ENCODE data around the gene ATP2C1.

Gene ATP2C1

DNA sequence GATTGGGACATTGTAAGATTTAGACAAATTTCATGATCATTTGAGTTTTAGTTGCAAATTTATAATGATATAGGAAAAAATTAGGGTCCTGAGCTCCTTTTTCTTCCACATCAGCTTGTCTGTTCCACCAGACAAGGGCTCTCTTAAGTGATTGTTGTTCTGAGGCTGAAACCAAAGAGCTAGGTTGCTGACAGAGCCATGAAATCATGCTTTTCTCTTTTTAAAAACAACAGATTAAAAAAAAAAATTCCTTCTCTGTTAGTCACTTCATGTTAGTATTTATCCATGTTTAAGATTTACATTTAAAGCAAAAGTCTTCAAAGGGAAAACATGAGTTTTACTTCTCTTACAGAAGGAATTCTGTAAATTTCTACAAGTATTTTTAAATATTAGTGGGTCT, 56.8 kb downstream of the ATP2C1 start:
- no peak overlapping the region for H3K4me3 ChIP-seq (ENCODE audit: low read length)
- peak; percentile 47 for DNase-seq (ENCODE audit: low read depth)
- TF ChIP-seq, protein P1, sequence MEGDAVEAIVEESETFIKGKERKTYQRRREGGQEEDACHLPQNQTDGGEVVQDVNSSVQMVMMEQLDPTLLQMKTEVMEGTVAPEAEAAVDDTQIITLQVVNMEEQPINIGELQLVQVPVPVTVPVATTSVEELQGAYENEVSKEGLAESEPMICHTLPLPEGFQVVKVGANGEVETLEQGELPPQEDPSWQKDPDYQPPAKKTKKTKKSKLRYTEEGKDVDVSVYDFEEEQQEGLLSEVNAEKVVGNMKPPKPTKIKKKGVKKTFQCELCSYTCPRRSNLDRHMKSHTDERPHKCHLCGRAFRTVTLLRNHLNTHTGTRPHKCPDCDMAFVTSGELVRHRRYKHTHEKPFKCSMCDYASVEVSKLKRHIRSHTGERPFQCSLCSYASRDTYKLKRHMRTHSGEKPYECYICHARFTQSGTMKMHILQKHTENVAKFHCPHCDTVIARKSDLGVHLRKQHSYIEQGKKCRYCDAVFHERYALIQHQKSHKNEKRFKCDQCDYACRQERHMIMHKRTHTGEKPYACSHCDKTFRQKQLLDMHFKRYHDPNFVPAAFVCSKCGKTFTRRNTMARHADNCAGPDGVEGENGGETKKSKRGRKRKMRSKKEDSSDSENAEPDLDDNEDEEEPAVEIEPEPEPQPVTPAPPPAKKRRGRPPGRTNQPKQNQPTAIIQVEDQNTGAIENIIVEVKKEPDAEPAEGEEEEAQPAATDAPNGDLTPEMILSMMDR (conservative IDR thresholded peaks at IDR 0.05; ENCODE audit: low read length): no peak

DNA sequence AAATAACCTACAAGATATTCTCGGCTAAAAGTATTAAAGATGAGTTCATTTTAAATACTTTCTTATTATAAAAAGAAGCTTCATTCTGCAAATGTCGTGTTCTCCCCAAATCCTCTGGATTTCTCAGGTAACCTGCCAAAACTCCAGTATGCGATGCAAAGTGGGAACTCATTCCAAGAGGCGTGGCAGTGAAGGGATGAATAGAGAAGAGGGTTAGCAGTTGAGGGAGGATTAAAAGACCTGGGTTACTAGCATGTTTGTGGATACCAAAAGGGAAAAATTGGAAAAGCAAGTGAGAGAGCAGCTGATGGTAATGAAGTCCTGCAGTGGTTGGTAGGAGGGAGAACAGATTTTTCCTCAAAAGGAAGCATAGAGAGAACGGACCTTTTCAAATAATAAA, 61.6 kb downstream of the ATP2C1 start:
- no peak for DNase-seq (ENCODE audit: low read depth)
- no peak overlapping the region for H3K4me3 ChIP-seq (ENCODE audit: low read length)
- TF ChIP-seq, protein P1 (conservative IDR thresholded peaks at IDR 0.05; ENCODE audit: low read length): no peak

DNA sequence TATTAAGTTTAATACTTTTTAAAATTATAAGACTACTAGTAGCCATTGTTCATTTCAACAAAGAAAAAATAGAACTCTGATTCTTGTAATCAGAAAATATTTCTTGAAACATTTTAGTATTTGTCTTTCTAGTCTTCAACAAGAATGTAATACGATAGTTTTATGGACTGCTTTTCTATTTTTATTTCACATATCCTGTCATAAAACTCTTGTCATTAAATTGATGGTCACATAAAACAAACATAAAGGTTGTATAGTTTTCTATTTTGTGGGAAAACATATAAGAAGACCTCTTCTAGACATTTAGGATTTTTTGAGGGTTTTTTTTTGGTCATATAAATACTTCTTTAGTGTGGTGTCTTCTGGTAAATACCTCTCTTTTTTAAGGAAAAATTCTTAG, 62.4 kb downstream of the ATP2C1 start:
- no peak for DNase-seq (ENCODE audit: low read depth)
- no peak overlapping the region for H3K4me3 ChIP-seq (ENCODE audit: low read length)
- TF ChIP-seq, protein P1 (conservative IDR thresholded peaks at IDR 0.05; ENCODE audit: low read length): no peak

DNA sequence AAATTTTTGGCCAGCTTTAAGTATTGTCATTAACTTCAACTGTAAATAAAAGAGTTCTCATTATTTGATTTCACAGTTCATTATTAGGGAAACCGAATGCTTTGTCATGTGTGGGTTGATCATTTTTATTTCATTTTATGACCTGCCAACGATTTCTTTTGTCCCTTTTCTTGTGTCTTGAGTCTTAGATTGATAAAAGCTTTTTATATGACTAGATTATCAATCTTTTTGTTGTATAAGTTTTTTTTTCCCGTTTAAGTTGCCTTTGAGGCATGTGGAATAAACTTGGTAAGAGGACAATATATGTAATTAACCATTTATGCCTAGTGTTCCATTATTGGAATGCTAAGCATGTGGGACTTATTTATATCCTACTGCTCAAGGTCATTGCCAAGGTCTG, 62.8 kb downstream of the ATP2C1 start:
- DNase-seq (ENCODE audit: low read depth): no peak
- no peak overlapping the region for H3K4me3 ChIP-seq (ENCODE audit: low read length)
- TF ChIP-seq, protein P1 (conservative IDR thresholded peaks at IDR 0.05; ENCODE audit: low read length): no peak

DNA sequence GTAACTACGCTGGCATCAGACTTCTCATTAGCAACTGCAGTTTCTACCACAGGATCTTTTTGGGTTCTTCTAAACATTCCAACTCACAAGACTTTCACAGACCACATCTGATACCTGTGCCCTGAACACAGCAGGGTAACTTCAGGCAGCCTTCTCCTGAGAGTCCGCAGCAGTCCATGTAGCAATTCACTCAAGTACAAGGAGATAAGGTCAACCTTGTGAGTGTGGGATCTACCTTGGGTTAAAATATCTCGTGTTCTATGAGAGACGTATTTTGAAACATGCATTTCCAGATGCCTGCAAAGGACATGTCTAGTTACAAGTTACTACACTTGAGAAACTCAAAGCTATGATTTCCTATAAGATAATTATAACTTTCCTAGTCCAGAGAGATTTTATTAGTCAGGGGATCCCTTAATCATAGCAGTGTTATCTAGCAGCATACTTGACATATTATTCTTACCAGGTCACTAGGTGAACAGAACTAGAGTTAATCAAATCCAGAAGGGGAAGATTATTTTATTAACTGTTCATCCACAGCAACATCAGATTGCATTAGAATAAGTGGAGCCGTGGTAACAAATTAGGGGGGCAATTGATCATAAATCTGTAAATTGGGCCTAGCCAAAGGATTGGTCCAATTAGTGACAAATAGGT, 66.4 kb downstream of the ATP2C1 start:
- TF ChIP-seq, protein P1 (conservative IDR thresholded peaks at IDR 0.05; ENCODE audit: low read length): no peak
- H3K4me3 ChIP-seq (ENCODE audit: low read length): no peak overlapping the region
- peak; percentile 46 for DNase-seq (ENCODE audit: low read depth)

DNA sequence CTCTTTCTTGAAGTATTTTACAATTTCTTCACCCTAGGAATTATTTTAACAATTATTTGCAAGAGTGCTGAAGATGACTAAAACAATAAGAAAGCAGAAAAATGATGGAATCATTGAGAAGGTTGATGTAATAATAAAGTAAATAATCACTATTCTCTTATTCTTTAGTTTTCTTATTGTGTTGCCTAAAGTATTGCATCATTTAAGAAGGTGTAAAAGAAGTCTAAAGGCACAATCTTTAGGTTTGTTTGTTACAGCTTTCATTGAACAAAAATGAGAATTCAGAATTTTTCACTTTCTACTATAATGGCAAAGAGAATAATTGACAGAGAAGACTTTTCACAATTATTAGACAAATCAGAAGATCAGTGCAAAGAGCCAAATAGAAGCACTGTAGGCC, 67.6 kb downstream of the ATP2C1 start:
- DNase-seq (ENCODE audit: low read depth): no peak
- no peak overlapping the region for H3K4me3 ChIP-seq (ENCODE audit: low read length)
- TF ChIP-seq, protein P1 (conservative IDR thresholded peaks at IDR 0.05; ENCODE audit: low read length): no peak

DNA sequence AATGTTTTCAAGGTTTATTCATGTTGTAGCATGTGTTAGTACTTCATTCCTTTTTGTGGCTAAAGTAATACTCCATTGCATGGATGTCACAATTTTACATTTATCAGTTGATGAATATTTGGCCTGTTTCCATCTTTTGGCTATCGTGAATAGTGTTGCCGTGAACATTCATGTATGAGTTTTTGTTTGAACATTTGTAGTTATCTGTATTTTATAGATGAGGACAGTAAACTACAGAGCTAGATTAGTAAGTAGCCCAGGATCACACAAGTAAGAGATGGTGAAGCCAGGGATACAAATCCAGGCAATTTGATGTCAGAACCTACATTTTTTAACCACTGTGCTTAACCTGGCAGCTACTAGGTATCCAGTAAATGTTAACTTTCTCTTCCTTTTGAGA, 69.6 kb downstream of the ATP2C1 start:
- TF ChIP-seq, protein P1 (conservative IDR thresholded peaks at IDR 0.05; ENCODE audit: low read length): no peak
- no peak overlapping the region for H3K4me3 ChIP-seq (ENCODE audit: low read length)
- DNase-seq (ENCODE audit: low read depth): no peak

All from AG10803 (cell line).